GM18505 (cell line): ENCODE data around the gene CTBP2.

Source experiments
- ATAC-seq: cut with Tn5 transposase; IDR thresholded peaks from one replicate; pipeline ENCODE4 v1.9.1; 2021; ENCODE audit not compliant: unreplicated experiment
- POLR2A ChIP-seq: IDR thresholded peaks from 4 replicates; pipeline ENCODE4 v1.6.1; 2011; ENCODE audit warnings: borderline replicate concordance; ENCODE audit not compliant: insufficient read depth, insufficient read length; ENCODE audit errors: extremely low read depth

Gene CTBP2

DNA sequence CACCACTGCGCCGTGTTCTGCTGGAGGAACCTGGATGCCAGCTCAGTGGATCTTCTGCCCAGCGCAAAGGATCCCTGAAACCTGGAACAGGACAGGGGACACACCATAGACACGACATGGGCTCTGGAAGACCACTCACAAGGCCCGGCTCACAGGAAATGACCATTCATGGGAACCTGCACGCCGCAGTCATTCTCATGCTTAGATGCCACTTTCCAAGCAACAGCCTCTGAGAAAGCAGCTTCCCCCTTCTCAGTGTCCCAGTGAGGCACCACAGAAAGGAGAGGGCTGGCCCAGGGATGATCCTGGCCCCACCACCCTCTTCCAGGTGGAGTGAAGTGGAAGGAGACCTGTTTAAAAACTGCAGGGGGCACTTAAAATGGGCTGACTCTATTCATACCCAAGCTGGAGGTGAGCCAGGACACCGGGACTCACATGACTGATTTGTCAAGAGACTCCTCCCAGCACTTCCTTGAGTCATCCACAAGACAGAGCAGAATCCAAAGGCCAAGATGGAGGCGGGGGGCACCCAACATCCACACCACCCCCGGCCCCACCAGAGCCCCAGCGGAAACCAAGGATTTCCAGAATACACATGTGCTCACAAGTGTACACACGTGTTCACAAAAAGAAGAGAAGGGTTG is 11.2 kb downstream of the CTBP2 start:
- ATAC-seq = no peak
- no peak for TF ChIP-seq POLR2A

DNA sequence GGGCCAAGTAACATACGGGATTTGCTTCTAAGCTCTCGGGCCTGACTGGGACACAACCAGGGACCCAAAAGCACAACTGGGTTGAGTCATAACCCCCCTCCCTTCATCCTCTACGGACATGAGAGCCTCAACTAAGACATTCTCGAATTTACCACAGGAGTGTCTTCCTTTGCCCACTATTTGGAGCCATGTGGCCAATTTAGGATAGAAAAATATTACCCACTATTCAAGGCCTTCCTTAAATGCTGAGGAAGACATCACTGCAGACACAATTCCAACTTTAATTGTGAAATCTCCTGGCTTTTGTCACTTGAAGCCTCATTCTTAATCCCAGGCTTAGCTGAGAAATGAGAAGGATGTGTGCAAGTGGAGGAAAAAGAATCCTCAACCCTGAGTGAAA is 11.8 kb downstream of the CTBP2 start:
- no peak for TF ChIP-seq POLR2A
- ATAC-seq = no peak

DNA sequence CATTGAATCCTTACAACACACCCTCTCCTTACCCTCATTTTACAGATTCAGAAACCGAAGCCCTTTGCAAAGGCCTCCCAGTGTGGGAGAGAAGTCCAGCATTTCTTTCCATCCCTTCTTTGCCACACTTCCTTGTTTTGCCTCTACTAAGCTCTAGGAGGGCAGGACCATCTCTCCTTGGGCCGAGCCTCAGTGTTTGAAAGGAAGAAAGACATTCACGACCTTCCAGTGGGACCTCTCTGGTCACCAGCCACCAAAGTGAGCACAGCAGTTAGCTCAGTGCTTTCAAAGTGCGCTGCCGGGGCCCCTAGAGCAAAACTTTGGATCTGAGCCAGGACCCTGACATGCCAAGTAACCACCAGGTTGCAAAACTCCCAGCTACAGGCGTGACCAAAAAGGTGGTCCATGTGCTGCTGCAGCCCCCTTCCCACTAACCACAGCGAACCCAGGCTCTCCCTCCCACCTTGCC is 12.4 kb downstream of the CTBP2 start:
- no peak for ATAC-seq
- TF ChIP-seq POLR2A = no peak

DNA sequence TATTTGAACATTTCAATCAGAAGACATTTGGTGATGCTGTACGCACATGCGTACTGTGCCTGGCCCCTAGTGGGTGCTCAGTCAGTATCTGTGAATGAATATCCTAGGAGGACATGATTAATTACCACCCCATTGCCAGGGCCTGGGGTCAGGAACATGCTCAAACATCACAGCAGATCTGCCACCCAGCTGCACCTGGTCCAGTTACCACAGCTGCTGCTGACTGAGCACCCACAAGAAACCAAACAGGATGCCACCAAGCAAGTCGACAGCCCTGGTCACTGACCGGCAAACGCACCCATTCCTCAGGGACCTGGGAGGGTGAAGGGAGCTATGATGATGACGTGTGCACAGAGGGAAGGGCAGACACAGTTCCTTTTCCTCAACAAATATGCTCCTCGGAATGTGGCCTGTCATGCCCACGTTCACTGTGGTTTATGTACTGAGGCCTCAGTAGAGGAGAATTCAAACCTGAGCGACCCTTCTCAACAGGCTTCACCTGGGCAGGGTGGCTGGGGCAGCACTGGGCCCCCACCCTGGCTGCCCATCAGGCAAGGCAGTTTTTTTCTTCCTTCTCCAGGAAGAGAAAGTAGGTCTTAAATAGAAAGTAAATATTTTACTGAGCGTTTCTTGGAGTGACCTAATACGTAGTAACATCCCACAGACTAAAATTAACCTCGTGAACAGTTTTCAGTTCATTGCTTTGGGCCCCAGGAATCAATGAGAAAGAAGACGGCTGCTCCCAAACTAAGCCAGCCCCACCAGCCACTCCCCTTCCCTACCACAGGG is 13.4 kb downstream of the CTBP2 start:
- ATAC-seq = no peak
- TF ChIP-seq POLR2A = no peak

GRCh38 chr10:125145636-125146035 is 14.7 kb downstream of the CTBP2 start:
- ATAC-seq = no peak
- TF ChIP-seq POLR2A = no peak

DNA sequence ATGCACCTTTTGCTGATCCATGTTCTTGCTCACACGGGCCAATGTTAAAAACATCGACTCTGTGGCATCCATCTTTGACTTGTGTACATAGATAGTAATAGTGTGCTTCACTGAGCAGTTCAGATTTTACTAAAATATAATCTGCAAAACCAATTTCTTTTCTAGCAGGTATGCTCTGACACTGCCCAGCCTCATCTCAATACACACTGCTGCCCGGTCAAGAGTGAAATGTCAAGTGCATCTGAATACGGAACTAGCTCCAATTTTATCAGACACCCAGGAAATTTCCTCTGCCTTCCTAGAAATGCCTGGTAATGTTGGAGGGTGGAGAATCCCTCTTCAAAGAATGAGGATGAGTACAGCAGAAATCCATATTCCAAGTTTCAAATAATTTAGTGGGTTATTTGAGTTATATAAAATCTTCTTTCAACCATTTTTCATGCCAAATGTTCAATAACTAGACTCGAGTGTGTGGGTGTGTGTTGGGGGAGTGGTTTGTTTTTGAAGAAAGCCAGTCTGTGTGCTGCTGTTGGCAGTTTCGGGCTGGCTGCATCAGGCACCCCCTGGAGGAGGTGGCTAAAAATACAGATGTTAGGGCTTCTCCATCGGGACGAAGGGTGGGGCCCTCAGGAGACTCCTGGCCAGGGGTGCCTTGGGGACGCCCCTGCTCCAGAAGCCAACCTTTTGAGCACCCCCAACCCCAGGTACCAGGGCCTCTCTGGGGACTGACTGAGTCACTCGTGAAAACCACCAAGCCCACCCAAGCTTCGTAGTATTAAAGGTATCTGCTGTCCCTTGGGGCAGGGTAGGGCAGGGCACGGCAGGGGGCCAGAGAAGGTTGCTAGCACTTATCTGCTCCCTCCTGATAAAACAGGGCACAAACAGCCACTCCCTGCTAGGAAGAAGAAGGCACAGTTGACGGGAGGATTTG is 15.4 kb downstream of the CTBP2 start:
- ATAC-seq = no peak
- TF ChIP-seq POLR2A = no peak

- TF ChIP-seq POLR2A = no peak
- ATAC-seq = no peak
Measured at GRCh38 chr10:125144206-125144605, 16.2 kb downstream of the CTBP2 start.

- TF ChIP-seq POLR2A = no peak
- ATAC-seq = no peak
Measured at GRCh38 chr10:125142946-125143345, 17.4 kb downstream of the CTBP2 start.

- no peak for TF ChIP-seq POLR2A
- ATAC-seq = no peak
Measured at GRCh38 chr10:125141860-125142484, 18.4 kb downstream of the CTBP2 start.

GRCh38 chr10:125141150-125141859 is 19.1 kb downstream of the CTBP2 start:
- TF ChIP-seq POLR2A = no peak

GRCh38 chr10:125140151-125140550 is 20.2 kb downstream of the CTBP2 start:
- no peak for TF ChIP-seq POLR2A
- ATAC-seq = no peak

More at GRCh38 chr10:125141150-125141859, 19.1 kb downstream of the CTBP2 start:
- ATAC-seq = no peak

GRCh38 chr10:125137601-125138438 is 22.5 kb downstream of the CTBP2 start:
- TF ChIP-seq POLR2A = no peak

GRCh38 chr10:125136087-125136486 is 24.3 kb downstream of the CTBP2 start:
- no peak for ATAC-seq
- TF ChIP-seq POLR2A = no peak

More at GRCh38 chr10:125137601-125138438, 22.5 kb downstream of the CTBP2 start:
- no peak for ATAC-seq
